ENCODE data around the gene HSBP1L1. TPM values are rescaled to one million over a fixed set of nuclear protein-coding genes. Genes with fewer than 3 reads are reported as not detected.
A peak's percentile ranks its signal among the peaks of the same experiment; 100 is the strongest.

Gene HSBP1L1
- total and polyA plus RNA-seq, 2 of the 13 experiments (the other 11 are each of a cell fraction or from before 2014, with no cell fraction given) = 22.6 to 45.1 TPM

GRCh38 chr18:79988071-79988450 lies 23.6 kb downstream of the HSBP1L1 start (continued):
- TF ChIP-seq ELF3 (CRISPR knock-in tag; IDR thresholded peaks at IDR 0.05) (no peak; the same call in 1 of the 2 replicates), ZNF841 (CRISPR knock-in tag; IDR thresholded peaks at IDR 0.05; ENCODE audit: borderline replicate concordance) (no peak; the same call in 1 of the 2 replicates), SPEN (CRISPR knock-in tag; IDR thresholded peaks at IDR 0.05; ENCODE audit: low read depth) (0 out of 2 replicates have a peak, but pooled peaks have one; percentile 21), ZBTB7A (CRISPR knock-in tag; IDR thresholded peaks at IDR 0.05) (no peak; the same call in 1 of the 2 replicates), PATZ1 (CRISPR knock-in tag; IDR thresholded peaks at IDR 0.05) (peak; percentile 79), BCL6 (CRISPR knock-in tag; IDR thresholded peaks at IDR 0.05) (no peak), ZNF609 (CRISPR knock-in tag; IDR thresholded peaks at IDR 0.05; ENCODE audit: borderline replicate concordance) (0 out of 2 replicates have a peak, but pooled peaks have one; percentile 58), CHD4 (IDR thresholded peaks at IDR 0.05; ENCODE audit: borderline replicate concordance, low read length) (no peak), SKIL (CRISPR knock-in tag; IDR thresholded peaks at IDR 0.05; ENCODE audit: borderline replicate concordance) (no peak), RBM22 (optimal IDR thresholded peaks at IDR 0.05; ENCODE audit: low read length) (no peak), XBP1 (CRISPR knock-in tag; IDR thresholded peaks at IDR 0.05) (no peak), HDAC1 (CRISPR knock-in tag; IDR thresholded peaks at IDR 0.05) (peak; percentile 47; the same call in 1 of the 2 replicates), BCLAF1 (IDR thresholded peaks at IDR 0.05) (no peak), MTF2 (CRISPR knock-in tag; IDR thresholded peaks at IDR 0.05; ENCODE audit: borderline replicate concordance) (no peak; the same call in 1 of the 2 replicates), ZNF33B (CRISPR knock-in tag; IDR thresholded peaks at IDR 0.05) (no peak), GRHL1 (CRISPR knock-in tag; conservative IDR thresholded peaks at IDR 0.05) (no peak)

Data from HepG2 (cell line).